ENCODE results near the gene DEK. TPM values are rescaled to one million over a fixed set of nuclear protein-coding genes. Genes with fewer than 3 reads are reported as not detected.

The DEK gene
- polyA plus RNA-seq, 2 of the 4 experiments (the other 2 are of a cell fraction), result 96.4 to 146 TPM

- DNase-seq (ENCODE audit: low read depth in 1 of 2, low spot score in 1 of 2), result no peak
- no peaks in the 10 kb centered on the region for H3K9me3 ChIP-seq
- H3K4me2 ChIP-seq, result no peak overlapping the region
- TF ChIP-seq SMC3 (IDR thresholded peaks at IDR 0.05) (no peak), EP300 (IDR thresholded peaks at IDR 0.05) (no peak)
- TF ChIP-seq, protein P1, sequence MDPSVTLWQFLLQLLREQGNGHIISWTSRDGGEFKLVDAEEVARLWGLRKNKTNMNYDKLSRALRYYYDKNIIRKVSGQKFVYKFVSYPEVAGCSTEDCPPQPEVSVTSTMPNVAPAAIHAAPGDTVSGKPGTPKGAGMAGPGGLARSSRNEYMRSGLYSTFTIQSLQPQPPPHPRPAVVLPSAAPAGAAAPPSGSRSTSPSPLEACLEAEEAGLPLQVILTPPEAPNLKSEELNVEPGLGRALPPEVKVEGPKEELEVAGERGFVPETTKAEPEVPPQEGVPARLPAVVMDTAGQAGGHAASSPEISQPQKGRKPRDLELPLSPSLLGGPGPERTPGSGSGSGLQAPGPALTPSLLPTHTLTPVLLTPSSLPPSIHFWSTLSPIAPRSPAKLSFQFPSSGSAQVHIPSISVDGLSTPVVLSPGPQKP (IDR thresholded peaks at IDR 0.05; ENCODE audit: low read depth, low read length), result no peak
- POLR2A ChIA-PET, result no interaction called here
- no peak overlapping the region for H3K27ac ChIP-seq
- no peak for FAIRE-seq
- ATAC-seq, result no peak
- no peak overlapping the region for H3K4me3 ChIP-seq
- CTCF ChIA-PET, result no interaction called here
- WGBS (ENCODE audit: missing lambda C conversion rate), result 97% methylated on average over 3 of the region's 3 CpGs
- H3K4me1 ChIP-seq, result no peaks in the 10 kb centered on the region
Observed at GRCh38 chr6:18192026-18192425, 72.3 kb downstream of the DEK start.

DNA sequence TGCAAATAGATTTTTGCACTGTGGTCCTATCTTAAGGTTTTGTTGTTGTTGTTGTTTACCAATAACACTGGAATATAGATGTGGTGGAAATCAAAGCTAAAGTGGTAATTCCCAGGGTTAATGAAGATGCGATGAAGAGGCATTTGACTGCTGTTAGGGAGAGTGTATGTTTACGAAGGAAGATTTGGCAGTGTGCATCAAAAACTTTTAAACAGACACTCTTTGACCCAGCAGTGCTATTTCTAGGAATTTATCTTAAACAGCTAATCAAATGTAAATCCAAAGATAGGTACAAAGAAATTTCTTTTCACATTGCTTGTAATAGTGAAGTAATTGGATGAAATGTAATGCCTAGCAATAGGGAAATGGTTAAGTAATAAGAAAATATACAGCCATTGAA lies 75.1 kb downstream of the DEK start:
- Histone ChIP-seq H3K4me1 (no peaks in the 10 kb centered on the region), H3K4me3 (no peak overlapping the region), H3K27ac (no peak overlapping the region), H3K9me3 (no peaks in the 10 kb centered on the region), H3K4me2 (no peak overlapping the region)
- TF ChIP-seq, protein P2, sequence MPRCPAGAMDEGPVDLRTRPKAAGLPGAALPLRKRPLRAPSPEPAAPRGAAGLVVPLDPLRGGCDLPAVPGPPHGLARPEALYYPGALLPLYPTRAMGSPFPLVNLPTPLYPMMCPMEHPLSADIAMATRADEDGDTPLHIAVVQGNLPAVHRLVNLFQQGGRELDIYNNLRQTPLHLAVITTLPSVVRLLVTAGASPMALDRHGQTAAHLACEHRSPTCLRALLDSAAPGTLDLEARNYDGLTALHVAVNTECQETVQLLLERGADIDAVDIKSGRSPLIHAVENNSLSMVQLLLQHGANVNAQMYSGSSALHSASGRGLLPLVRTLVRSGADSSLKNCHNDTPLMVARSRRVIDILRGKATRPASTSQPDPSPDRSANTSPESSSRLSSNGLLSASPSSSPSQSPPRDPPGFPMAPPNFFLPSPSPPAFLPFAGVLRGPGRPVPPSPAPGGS (IDR thresholded peaks at IDR 0.05), result no peak
- TF ChIP-seq HEYL (CRISPR knock-in tag; IDR thresholded peaks at IDR 0.05) (no peak), EHMT2 (IDR thresholded peaks at IDR 0.05; ENCODE audit: low read depth) (no peak), TFCP2L1 (CRISPR knock-in tag; IDR thresholded peaks at IDR 0.05) (no peak), HOXB5 (CRISPR knock-in tag; IDR thresholded peaks at IDR 0.05) (no peak), CHD4 (IDR thresholded peaks at IDR 0.05; ENCODE audit: borderline replicate concordance) (no peak), KDM5A (IDR thresholded peaks at IDR 0.05) (no peak), CEBPB (IDR thresholded peaks at IDR 0.05) (no peak), CBX2 (IDR thresholded peaks at IDR 0.05; ENCODE audit: borderline replicate concordance, low read depth) (no peak), ZNF302 (CRISPR knock-in tag; IDR thresholded peaks at IDR 0.05) (no peak)
- POLR2A ChIA-PET, result no interaction called here
- CTCF ChIA-PET, result no interaction called here
- FAIRE-seq (no peak), ATAC-seq (no peak), DNase-seq (ENCODE audit: low read depth in 1 of 2, low spot score in 1 of 2) (no peak)
- WGBS (ENCODE audit: missing lambda C conversion rate), result 92% methylated on average over 2 of the region's 2 CpGs

GRCh38 chr6:18187701-18188100 lies 76.6 kb downstream of the DEK start:
- Histone ChIP-seq H3K4me2 (no peak overlapping the region), H3K4me1 (no peaks in the 10 kb centered on the region), H3K4me3 (no peak overlapping the region), H3K27ac (no peak overlapping the region), H3K9me3 (no peaks in the 10 kb centered on the region)
- no peak for TF ChIP-seq ZFP36 (IDR thresholded peaks at IDR 0.05; ENCODE audit: borderline replicate concordance, partially characterized antibody)
- peak in 1 of 2 experiments; percentile 17; a peak in 1 of 5 replicates for TF ChIP-seq RAD21 (conservative IDR thresholded peaks at IDR 0.05 in 1 of 2, IDR thresholded peaks at IDR 0.05 in 1 of 2)
- TF ChIP-seq CBX8 (IDR thresholded peaks at IDR 0.05), result no peak
- ChIA-PET CTCF (no interaction called here), POLR2A (no interaction called here)
- DNase-seq (ENCODE audit: low read depth in 1 of 2, low spot score in 1 of 2) (peak in 1 of 2 experiments; percentile 4), ATAC-seq (peak in 1 of 2 experiments; percentile 36; a peak in 1 of 6 replicates), FAIRE-seq (no peak)
- 85% methylated on average over 3 of the region's 10 CpGs for WGBS (ENCODE audit: missing lambda C conversion rate)

DNA sequence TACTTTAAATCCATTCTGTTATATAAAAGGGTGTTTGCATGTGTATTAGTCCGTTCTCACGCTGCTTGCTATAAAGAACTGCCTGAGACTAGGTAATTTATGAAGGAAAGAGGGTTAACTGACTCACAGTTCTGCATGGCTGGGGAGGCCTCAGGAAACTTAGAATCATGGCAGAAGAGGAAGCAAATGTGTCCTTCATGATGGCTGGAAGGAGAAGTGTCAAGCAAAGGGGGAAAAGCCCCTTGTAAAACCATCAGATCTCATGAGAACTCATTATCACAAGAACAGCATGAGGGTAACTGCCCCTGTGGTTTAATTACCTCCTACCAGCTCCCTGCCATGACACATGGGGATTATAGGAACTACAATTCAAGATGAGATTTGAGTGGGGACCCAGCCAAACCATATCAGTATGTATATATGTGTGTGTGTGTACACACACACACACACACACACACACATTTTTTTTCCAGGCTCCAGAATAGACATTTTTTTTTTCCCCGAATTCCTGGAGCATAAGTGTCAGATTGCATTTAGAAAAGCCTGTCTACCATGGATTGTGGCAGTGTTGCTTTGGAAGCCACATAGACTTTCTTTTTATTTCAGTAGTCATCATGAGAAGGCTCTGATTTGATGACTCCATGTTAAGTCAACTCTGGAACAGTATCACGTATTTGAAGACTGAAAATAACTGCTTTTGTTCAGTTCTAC lies 77.6 kb downstream of the DEK start:
- Histone ChIP-seq H3K9me3 (no peaks in the 10 kb centered on the region), H3K4me3 (no peak overlapping the region), H3K4me2 (no peak overlapping the region), H3K4me1 (no peaks in the 10 kb centered on the region), H3K27ac (no peak overlapping the region)
- POLR2A ChIA-PET, result no interaction called here
- ATAC-seq (no peak), DNase-seq (ENCODE audit: low read depth in 1 of 2, low spot score in 1 of 2) (no peak), FAIRE-seq (no peak)
- CTCF ChIA-PET, result interaction anchor here (1.3 kb wide), 1 partner anchor 13 kb away, joined by 3 read pairs; no protein-coding TSS in a partner anchor
- WGBS (ENCODE audit: missing lambda C conversion rate), result 89% methylated on average over 4 of the region's 4 CpGs
- TF ChIP-seq SREBF2 (IDR thresholded peaks at IDR 0.05), result no peak
- TF ChIP-seq FOSL2 (IDR thresholded peaks at IDR 0.05), result no peak
- TF ChIP-seq FOSL2 (CRISPR knock-in tag; IDR thresholded peaks at IDR 0.05), result no peak
- no peak for TF ChIP-seq RCOR1 (IDR thresholded peaks at IDR 0.05; ENCODE audit: low read depth, low read length)
- no peak for TF ChIP-seq TFCP2L1 (CRISPR knock-in tag; IDR thresholded peaks at IDR 0.05)
- no peak for TF ChIP-seq CEBPB (IDR thresholded peaks at IDR 0.05)
- no peak for TF ChIP-seq KDM5A (IDR thresholded peaks at IDR 0.05)
- TF ChIP-seq KDM1A (IDR thresholded peaks at IDR 0.05; ENCODE audit: low read depth), result no peak

Data from A549 (cell line).